ENCODE results near the gene COL27A1. TPM values are rescaled to one million over a fixed set of nuclear protein-coding genes. Genes with fewer than 3 reads are reported as not detected.
A peak's percentile ranks its signal among the peaks of the same experiment; 100 is the strongest.

The COL27A1 gene
- total RNA-seq, 1 donor from 2014 or later: 61.4 TPM

DNA sequence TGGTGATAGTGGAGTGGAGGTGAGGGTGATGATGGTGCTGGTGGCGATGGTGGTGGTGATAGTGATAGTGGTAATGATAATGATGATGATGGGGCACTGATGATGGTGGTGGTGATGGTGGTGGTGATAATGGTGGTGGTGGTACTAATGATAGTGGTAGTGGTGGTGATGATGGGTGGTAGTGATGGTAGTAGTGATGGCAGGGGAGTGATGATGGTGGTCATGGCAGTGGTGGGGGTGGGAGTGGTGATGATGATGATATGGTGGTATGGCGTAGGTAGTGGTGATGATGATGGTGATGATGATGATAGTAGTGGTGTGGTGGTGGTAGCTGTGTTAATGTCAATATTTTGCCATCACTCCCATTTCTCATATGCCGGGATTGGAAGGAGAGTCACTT is 123.0 kb downstream of the COL27A1 start:
- H3K4me1 Mint-ChIP-seq (ENCODE audit: unreplicated experiment): peaks cover 10% of the 10 kb centered on the region
- H3K27ac Mint-ChIP-seq (ENCODE audit: unreplicated experiment): no peak overlapping the region
- H3K36me3 Mint-ChIP-seq (ENCODE audit: low read depth, unreplicated experiment): peaks cover 40% of the 10 kb centered on the region

DNA sequence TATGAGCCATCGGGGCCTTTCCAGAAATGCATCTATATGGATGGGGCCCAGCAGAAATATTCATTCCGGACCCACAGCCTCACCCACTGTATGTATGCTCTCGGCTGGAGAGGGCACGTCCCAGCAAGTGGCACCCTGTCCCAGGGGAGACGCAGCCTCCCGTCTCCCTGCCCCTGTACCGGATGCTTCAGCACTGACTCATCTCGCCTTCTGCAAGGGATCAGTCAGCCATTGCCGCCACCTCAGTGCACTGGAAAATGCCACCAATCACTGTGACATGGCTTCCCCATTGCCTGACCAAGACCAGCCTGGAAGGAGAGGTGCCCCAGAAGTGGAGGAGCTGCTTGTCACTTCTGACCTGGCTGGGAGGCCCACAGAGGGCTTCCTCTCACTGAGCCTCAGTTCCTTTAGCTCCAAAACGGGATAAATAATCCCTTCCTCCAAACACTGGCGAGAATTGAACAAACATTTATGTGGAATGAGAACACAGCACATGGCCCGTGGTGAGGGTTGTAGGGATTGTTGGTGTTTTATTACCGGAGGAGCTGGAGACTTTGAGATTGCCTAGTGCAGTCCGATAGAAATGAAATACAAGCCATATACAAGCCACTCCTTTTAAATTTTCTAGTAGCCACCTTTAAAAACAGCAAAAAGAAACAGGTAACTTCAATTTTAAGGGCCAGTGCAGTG is 123.7 kb downstream of the COL27A1 start:
- peaks cover 38% of the 10 kb centered on the region for H3K36me3 Mint-ChIP-seq (ENCODE audit: low read depth, unreplicated experiment)
- no peaks in the 10 kb centered on the region for H3K9me3 Mint-ChIP-seq (ENCODE audit: unreplicated experiment)
- no peak overlapping the region for H3K4me3 Mint-ChIP-seq (ENCODE audit: unreplicated experiment)
- peaks cover 10% of the 10 kb centered on the region for H3K4me1 Mint-ChIP-seq (ENCODE audit: unreplicated experiment)
- no peak overlapping the region for H3K27ac Mint-ChIP-seq (ENCODE audit: unreplicated experiment)
- peaks cover 7% of the 10 kb centered on the region for H3K27me3 Mint-ChIP-seq (ENCODE audit: unreplicated experiment)
- TF ChIP-seq, protein P1, sequence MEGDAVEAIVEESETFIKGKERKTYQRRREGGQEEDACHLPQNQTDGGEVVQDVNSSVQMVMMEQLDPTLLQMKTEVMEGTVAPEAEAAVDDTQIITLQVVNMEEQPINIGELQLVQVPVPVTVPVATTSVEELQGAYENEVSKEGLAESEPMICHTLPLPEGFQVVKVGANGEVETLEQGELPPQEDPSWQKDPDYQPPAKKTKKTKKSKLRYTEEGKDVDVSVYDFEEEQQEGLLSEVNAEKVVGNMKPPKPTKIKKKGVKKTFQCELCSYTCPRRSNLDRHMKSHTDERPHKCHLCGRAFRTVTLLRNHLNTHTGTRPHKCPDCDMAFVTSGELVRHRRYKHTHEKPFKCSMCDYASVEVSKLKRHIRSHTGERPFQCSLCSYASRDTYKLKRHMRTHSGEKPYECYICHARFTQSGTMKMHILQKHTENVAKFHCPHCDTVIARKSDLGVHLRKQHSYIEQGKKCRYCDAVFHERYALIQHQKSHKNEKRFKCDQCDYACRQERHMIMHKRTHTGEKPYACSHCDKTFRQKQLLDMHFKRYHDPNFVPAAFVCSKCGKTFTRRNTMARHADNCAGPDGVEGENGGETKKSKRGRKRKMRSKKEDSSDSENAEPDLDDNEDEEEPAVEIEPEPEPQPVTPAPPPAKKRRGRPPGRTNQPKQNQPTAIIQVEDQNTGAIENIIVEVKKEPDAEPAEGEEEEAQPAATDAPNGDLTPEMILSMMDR (IDR thresholded peaks at IDR 0.05; ENCODE audit: unreplicated experiment): no peak
- DNase-seq (ENCODE audit: low spot score): no peak

More for the DNA sequence above, 123.0 kb downstream of the COL27A1 start:
- H3K27me3 Mint-ChIP-seq (ENCODE audit: unreplicated experiment): peaks cover 6% of the 10 kb centered on the region
- no peaks in the 10 kb centered on the region for H3K9me3 Mint-ChIP-seq (ENCODE audit: unreplicated experiment)
- H3K4me3 Mint-ChIP-seq (ENCODE audit: unreplicated experiment): peak overlapping the region; percentile 68
- TF ChIP-seq, protein P1 (IDR thresholded peaks at IDR 0.05; ENCODE audit: unreplicated experiment): no peak
- no peak for DNase-seq (ENCODE audit: low spot score)

DNA sequence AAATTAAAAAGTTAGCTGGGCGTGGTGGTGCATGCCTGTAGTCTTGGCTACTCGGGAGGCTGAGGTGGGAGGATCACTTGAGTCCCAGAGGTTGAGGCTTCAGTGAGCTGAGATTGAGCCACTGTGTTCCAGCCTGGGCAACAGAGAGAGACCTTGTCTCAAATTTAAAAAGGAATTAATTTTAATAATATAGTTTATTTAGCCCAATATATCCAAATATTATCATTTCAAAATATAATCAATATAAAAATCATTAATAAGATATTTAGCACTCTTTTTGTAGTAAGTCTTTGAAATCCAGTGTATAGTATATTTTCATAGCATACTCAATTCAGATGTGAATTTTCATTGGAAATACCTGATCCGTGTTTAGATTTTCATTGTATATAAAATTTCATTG is 124.4 kb downstream of the COL27A1 start:
- no peaks in the 10 kb centered on the region for H3K9me3 Mint-ChIP-seq (ENCODE audit: unreplicated experiment)
- TF ChIP-seq, protein P1 (IDR thresholded peaks at IDR 0.05; ENCODE audit: unreplicated experiment): no peak
- H3K27me3 Mint-ChIP-seq (ENCODE audit: unreplicated experiment): peaks cover 7% of the 10 kb centered on the region
- no peak overlapping the region for H3K27ac Mint-ChIP-seq (ENCODE audit: unreplicated experiment)
- peaks cover 10% of the 10 kb centered on the region for H3K4me1 Mint-ChIP-seq (ENCODE audit: unreplicated experiment)
- H3K36me3 Mint-ChIP-seq (ENCODE audit: low read depth, unreplicated experiment): peaks cover 40% of the 10 kb centered on the region
- DNase-seq (ENCODE audit: low spot score): no peak
- H3K4me3 Mint-ChIP-seq (ENCODE audit: unreplicated experiment): no peak overlapping the region

DNA sequence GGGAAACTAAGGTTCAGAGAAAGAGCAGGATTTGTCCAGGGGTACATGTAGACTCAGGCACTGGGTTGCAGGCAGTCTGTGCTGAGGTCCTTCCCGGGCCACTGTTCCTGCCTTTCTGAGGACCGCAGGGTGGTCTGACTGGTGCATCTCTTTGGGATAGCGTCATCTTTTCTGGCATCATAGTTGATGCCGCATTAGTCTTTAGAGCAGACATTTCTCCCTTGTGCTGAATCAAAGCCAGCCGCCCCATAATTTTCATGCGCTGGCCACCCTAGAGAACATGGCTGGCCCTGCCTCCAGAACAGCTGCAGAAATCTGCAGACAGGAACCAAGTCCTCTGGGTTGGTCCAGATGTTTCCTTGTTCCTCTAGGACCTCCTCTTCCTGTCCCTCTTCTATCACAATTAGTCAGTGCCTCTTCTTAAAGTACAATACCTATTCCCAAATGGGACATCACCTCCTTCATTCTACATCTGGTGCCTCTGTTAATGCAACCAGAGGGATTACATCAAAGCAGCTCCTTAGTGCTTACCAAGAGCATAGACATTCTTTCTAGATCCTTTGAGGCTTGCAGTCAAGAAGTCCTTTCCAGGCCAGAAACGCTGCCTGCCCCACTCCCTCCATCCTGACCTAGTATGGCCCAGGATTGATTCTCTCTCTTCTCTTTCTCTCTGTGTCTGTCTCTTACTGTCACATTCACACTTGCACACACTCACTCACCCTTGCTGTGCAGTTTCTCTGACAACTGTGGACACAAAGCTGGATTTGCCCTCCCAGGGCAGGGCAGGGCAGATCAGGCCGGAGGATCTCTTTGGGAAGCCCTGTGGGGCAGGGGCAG is 125.5 kb downstream of the COL27A1 start:
- no peak overlapping the region for H3K4me3 Mint-ChIP-seq (ENCODE audit: unreplicated experiment)
- no peak overlapping the region for H3K27ac Mint-ChIP-seq (ENCODE audit: unreplicated experiment)
- DNase-seq (ENCODE audit: low spot score): no peak

More for the DNA sequence above, 125.5 kb downstream of the COL27A1 start:
- Mint-ChIP-seq H3K9me3 (ENCODE audit: unreplicated experiment) (no peaks in the 10 kb centered on the region), H3K36me3 (ENCODE audit: low read depth, unreplicated experiment) (peaks cover 43% of the 10 kb centered on the region), H3K4me1 (ENCODE audit: unreplicated experiment) (peaks cover 10% of the 10 kb centered on the region), H3K27me3 (ENCODE audit: unreplicated experiment) (peaks cover 7% of the 10 kb centered on the region)
- TF ChIP-seq, protein P1 (IDR thresholded peaks at IDR 0.05; ENCODE audit: unreplicated experiment): no peak

All from endothelial cell (in vitro differentiated cells).